Pancreas (tissue), 10 donors: ENCODE data around the gene NDUFAF2. TPM values are rescaled to one million over a fixed set of nuclear protein-coding genes. Genes with fewer than 3 reads are reported as not detected.

ENCODE experiments used
- ATAC-seq, 4 donors: fragments of 200-7000 bp; cut with Tn5 transposase; one replicate each; pipeline versions ENCODE4 v1.8.0 to v1.9.1; 2020; ENCODE audit warnings: mild to moderate bottlenecking in 4 of 4, moderate library complexity in 4 of 4
- DNase-seq, 6 donors: peaks; one replicate each; pipeline ENCODE4 v3.0.0-alpha.2; 2020
- FAIRE-seq: peaks from 2 replicates; lab custom pipeline; 2012; peaks lifted over from hg19 to GRCh38; lab: Jason Lieb, UNC
- H3K27ac ChIP-seq, 4 donors: fragments of 200-600 bp; sonication (generic); 1 replicate in 3 of 4; 2 replicates in 1 of 4; pipeline versions ENCODE4 v1.5.0 to v1.8.0; 2020
- H3K27me3 ChIP-seq, 4 donors: fragments of 200-600 bp; one replicate each; pipeline ENCODE4 v1.8.0; 2021
- H3K36me3 ChIP-seq, 3 donors: fragments of 200-600 bp; sonication (generic) in 1 of 3; one replicate each; pipeline versions ENCODE4 v1.5.0 to v1.8.0; 2020 to 2021
- H3K4me1 ChIP-seq, 3 donors: fragments of 200-600 bp; one replicate each; pipeline ENCODE4 v1.8.0; 2021
- H3K4me3 ChIP-seq, 4 donors: fragments of 200-600 bp; sonication (generic) in 2 of 4; one replicate each; pipeline versions ENCODE4 v1.5.0 to v1.8.0; 2020 to 2021
- H3K9me3 ChIP-seq, 4 donors: fragments of 200-600 bp; one replicate each; pipeline ENCODE4 v1.8.0; 2021
- WGBS, 2 donors: extraction: QIAGEN DNeasy Blood & Tissue Kit; methylation state at CpG; one replicate each; pipeline ENCODE4 v1.1.7; 2013; 5-methylcytosine and 5-hydroxymethylcytosine counted together
- intact Hi-C, 3 donors: fragments of 100-400 bp; cut with DNase I; formaldehyde crosslinking; loops; one replicate each; pipeline versions ENCODE4 v1.11.1 to v1.14.2; 2022
- polyA plus RNA-seq, 2 donors: library from polyadenylated mRNA; stranded (reverse); fragments of 200-250 nt; gene quantifications; one replicate each; pipeline ENCODE4 v1.2.3, GENCODE V29; 2013
- total RNA-seq, 6 donors: library from RNA; stranded (reverse); fragmentation: NEBNext Ultra II Directional in 4 of 6; extraction: Animal tissue kit (Norgen Biotek cat#: 25700) in 4 of 6; gene quantifications; one replicate each; pipeline versions ENCODE4 v1.2.1 to v1.2.4, GENCODE V29; 2021 to 2023
- TF ChIP-seq, protein P1 (sequence below), 4 donors: fragments of 200-600 bp; sonication (generic) in 3 of 4; IDR thresholded peaks; one replicate each; pipeline versions ENCODE4 v1.5.0 to v1.8.0; 2021; ENCODE audit warnings: antibody characterized with exemption in 4 of 4
- donor health status: healthy with polysubstance abuse.
- donor health status: DM: no; HTN: no; CAD: no; lungs with moderate emphysema.
- donor health status: DM: no; HTN: no; CAD: no.
- donor health status: control.
- donor health status: control.
- donor health status: Bipolar disorder and iron deficiency.
- donor health status: DM: yes; HTN: yes; CAD: no.
- donor health status: DM: no; HTN: no; CAD: no.
- donor health status: DM: no; HTN: no; CAD: no.
- donor health status: DM: yes; HTN: yes; CAD: no.

NDUFAF2 gene
- total and polyA plus RNA-seq, 8 donors: 9.4 to 28.6 (median 12.8) TPM

- Histone ChIP-seq H3K4me3 (no peak overlapping the region), H3K27ac (no peak overlapping the region), H3K36me3 (no peaks in the 10 kb centered on the region), H3K9me3 (no peaks in the 10 kb centered on the region), H3K27me3 (no peaks in the 10 kb centered on the region), H3K4me1 (peaks cover 0 to 11% (median 0%) of the 10 kb centered on the region in 3 donors)
- TF ChIP-seq, protein P1, sequence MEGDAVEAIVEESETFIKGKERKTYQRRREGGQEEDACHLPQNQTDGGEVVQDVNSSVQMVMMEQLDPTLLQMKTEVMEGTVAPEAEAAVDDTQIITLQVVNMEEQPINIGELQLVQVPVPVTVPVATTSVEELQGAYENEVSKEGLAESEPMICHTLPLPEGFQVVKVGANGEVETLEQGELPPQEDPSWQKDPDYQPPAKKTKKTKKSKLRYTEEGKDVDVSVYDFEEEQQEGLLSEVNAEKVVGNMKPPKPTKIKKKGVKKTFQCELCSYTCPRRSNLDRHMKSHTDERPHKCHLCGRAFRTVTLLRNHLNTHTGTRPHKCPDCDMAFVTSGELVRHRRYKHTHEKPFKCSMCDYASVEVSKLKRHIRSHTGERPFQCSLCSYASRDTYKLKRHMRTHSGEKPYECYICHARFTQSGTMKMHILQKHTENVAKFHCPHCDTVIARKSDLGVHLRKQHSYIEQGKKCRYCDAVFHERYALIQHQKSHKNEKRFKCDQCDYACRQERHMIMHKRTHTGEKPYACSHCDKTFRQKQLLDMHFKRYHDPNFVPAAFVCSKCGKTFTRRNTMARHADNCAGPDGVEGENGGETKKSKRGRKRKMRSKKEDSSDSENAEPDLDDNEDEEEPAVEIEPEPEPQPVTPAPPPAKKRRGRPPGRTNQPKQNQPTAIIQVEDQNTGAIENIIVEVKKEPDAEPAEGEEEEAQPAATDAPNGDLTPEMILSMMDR (IDR thresholded peaks at IDR 0.05): no peak
- 41 to 43% methylated on average over 3 of the region's 3 CpGs for WGBS, 2 donors
- intact Hi-C loops: no loop called here
- DNase-seq: no peak
- no peak for ATAC-seq
- no peak for FAIRE-seq
Observed at GRCh38 chr5:61142811-61143210, 197.8 kb downstream of the NDUFAF2 start.

DNA sequence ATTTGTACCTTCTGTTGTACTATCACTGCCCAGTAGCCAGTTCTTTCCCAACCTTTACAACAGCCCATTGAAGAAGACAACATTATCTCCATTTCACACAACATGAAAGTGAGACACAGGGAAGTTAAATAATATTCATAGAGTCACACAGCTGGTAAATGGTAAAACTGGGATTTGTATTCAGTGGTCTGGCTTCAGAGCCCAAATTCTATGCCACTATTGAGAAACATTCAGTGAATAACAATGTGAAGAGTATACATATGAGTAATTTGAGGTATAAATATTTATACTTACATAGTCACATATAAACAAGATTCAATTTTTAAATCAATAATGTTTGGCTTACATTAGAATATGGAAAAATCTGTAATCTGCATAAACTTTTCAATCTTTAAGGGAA is 203.5 kb downstream of the NDUFAF2 start:
- Histone ChIP-seq H3K4me1 (no peaks in the 10 kb centered on the region), H3K27me3 (no peaks in the 10 kb centered on the region), H3K9me3 (no peaks in the 10 kb centered on the region), H3K36me3 (no peaks in the 10 kb centered on the region), H3K4me3 (no peak overlapping the region), H3K27ac (no peak overlapping the region)
- DNase-seq (no peak), FAIRE-seq (no peak), ATAC-seq (no peak)
- TF ChIP-seq, protein P1 (IDR thresholded peaks at IDR 0.05): no peak
- intact Hi-C loops: no loop called here

GRCh38 chr5:61151893-61152292 is 206.9 kb downstream of the NDUFAF2 start:
- FAIRE-seq (no peak), DNase-seq (no peak), ATAC-seq (no peak)
- TF ChIP-seq, protein P1 (IDR thresholded peaks at IDR 0.05): no peak
- WGBS, 2 donors: 84 to 95% methylated on average over 2 of the region's 2 CpGs
- Histone ChIP-seq H3K27ac (no peak overlapping the region), H3K4me3 (no peak overlapping the region), H3K36me3 (no peaks in the 10 kb centered on the region), H3K9me3 (no peaks in the 10 kb centered on the region), H3K4me1 (no peaks in the 10 kb centered on the region), H3K27me3 (no peaks in the 10 kb centered on the region)
- intact Hi-C loops: no loop called here

DNA sequence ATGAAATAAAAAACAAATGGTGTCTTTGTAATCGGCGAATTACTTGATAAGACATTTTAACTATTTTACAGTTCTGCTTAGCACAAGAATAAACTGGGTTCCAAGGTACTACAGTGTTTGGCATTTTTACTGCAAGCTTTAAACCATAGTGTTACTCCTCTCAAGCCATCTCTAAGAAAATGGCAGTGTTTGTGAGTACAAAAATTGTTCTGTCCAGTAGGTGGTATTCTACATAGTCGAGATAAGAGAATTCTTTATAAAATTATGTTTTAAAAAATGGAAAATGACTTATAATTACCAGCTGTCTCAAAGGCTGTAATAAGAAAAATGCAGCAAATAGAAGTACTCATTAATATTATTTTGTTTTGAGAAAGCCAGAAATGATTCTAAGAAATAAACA is 214.1 kb downstream of the NDUFAF2 start:
- FAIRE-seq (no peak), DNase-seq (no peak), ATAC-seq (no peak)
- Histone ChIP-seq H3K27me3 (no peaks in the 10 kb centered on the region), H3K9me3 (no peaks in the 10 kb centered on the region), H3K27ac (no peak overlapping the region), H3K4me3 (no peak overlapping the region), H3K36me3 (peaks cover 0 to 2% (median 0%) of the 10 kb centered on the region in 3 donors), H3K4me1 (peaks cover 6 to 28% (median 25%) of the 10 kb centered on the region in 3 donors)
- intact Hi-C loops: no loop called here
- TF ChIP-seq, protein P1 (IDR thresholded peaks at IDR 0.05): no peak
- 52 to 54% methylated on average over 3 of the region's 3 CpGs for WGBS, 2 donors

DNA sequence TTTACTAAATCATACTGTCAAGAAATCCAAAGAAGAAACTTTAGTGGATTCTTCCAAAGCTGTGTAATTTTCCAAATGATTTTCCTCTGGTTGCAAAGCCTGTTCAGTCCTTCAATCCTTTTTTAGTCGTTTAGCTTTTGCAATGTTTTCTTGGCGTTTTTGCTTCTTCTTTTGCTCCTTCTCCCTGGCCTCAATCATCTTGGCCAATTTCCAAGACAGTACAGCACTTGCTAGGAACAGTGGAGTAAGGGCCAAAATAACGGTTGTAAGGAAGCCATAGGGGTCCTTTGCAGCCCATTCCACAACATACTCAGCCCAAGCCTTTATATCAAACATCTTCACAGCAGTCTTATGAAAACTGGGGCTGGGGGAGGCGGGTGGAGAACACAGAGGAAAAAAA is 214.8 kb downstream of the NDUFAF2 start:
- no peaks in the 10 kb centered on the region for H3K27me3 ChIP-seq
- H3K36me3 ChIP-seq: peaks cover 0 to 2% (median 0%) of the 10 kb centered on the region in 3 donors
- no peak overlapping the region for H3K4me3 ChIP-seq
- FAIRE-seq (no peak), DNase-seq (no peak), ATAC-seq (no peak)
- peaks cover 6 to 28% (median 25%) of the 10 kb centered on the region in 3 donors for H3K4me1 ChIP-seq
- TF ChIP-seq, protein P1 (IDR thresholded peaks at IDR 0.05): no peak
- H3K27ac ChIP-seq: no peak overlapping the region
- intact Hi-C loops: no loop called here
- WGBS, 2 donors: 48 to 59% methylated on average over 4 of the region's 4 CpGs
- no peaks in the 10 kb centered on the region for H3K9me3 ChIP-seq
